ENCODE measurements around the gene PLCL1. TPM values are rescaled to one million over a fixed set of nuclear protein-coding genes. Genes with fewer than 3 reads are reported as not detected.

PLCL1 gene
- total and polyA plus RNA-seq, 10 of the 15 experiments (the other 5 are each of a cell fraction or from before 2014, with no cell fraction given), result 0.03 to 1.5 (median 0.22) TPM

GRCh38 chr2:197884252-197884651, 79.9 kb downstream of the PLCL1 start (continued):
- no peak for TF ChIP-seq MLLT1 (IDR thresholded peaks at IDR 0.05)
- TF ChIP-seq MTA2 (IDR thresholded peaks at IDR 0.05; ENCODE audit: low read depth), result no peak
- TF ChIP-seq PML (IDR thresholded peaks at IDR 0.05; ENCODE audit: low read length), result no peak
- TF ChIP-seq NRF1 (conservative IDR thresholded peaks at IDR 0.05; ENCODE audit: low read depth, low read length), result no peak

- Histone ChIP-seq H3K9me3 (replicated peaks; ENCODE audit: control insufficient read depth, insufficient read depth, low read length) (no peaks in the 10 kb centered on the region), H3K27me3 (replicated peaks in 1 of 2; ENCODE audit: control insufficient read depth in 2 of 2, insufficient read depth in 2 of 2, low read length in 1 of 2) (no peaks in the 10 kb centered on the region), H2AFZ (ENCODE audit: control insufficient read depth, low read depth, low read length) (no peak overlapping the region), H4K20me1 (ENCODE audit: control insufficient read depth, insufficient read depth) (no peaks in the 10 kb centered on the region), H3K4me1 (ENCODE audit: control insufficient read depth, insufficient read depth, low read length) (peaks cover 4% of the 10 kb centered on the region), H3K79me2 (ENCODE audit: control insufficient read depth, insufficient read depth, low read length) (no peaks in the 10 kb centered on the region), H3K9ac (ENCODE audit: control insufficient read depth, insufficient read depth, low read length) (no peak overlapping the region), H3K36me3 (ENCODE audit: control insufficient read depth in 2 of 2, insufficient read depth in 2 of 2, low read length in 1 of 2) (no peaks in the 10 kb centered on the region), H3K4me2 (ENCODE audit: control insufficient read depth, insufficient read depth) (no peak overlapping the region), H3K27ac (ENCODE audit: control insufficient read depth, insufficient read depth) (no peak overlapping the region), H3K4me3 (no peak overlapping the region)
- ChIA-PET CTCF (interaction anchor here (1.3 kb wide), 1 partner anchor 9 kb away, joined by 6 read pairs; no protein-coding TSS in a partner anchor), RAD21 (ENCODE audit: unreplicated experiment) (no interaction called here), SMC1A (ENCODE audit: uncharacterized antibody, unreplicated experiment) (interaction anchor here (0.7 to 1.3 kb wide), 6 partner anchors 9 to 118 kb away, joined by 3 to 8 read pairs (median 4); no protein-coding TSS in a partner anchor), POLR2A (interaction anchor here (0.9 to 1.2 kb wide), 2 partner anchors 9 to 47 kb away, joined by 3 read pairs; no protein-coding TSS in a partner anchor)
- no TSS peak for BruUV-seq (replicated peaks)
- intact Hi-C loops (cut with micrococcal nuclease; ENCODE audit: unreplicated experiment), result no loop called here
- ATAC-seq (no peak), DNase-seq (ENCODE audit: low read depth, low spot score) (no peak), FAIRE-seq (no peak)
- WGBS (ENCODE audit: insufficient coverage, insufficient replicate concordance, low lambda C conversion rate, missing lambda C conversion rate), result 41% methylated on average over 3 of the region's 3 CpGs
- no peak for TF ChIP-seq ZBED1 (IDR thresholded peaks at IDR 0.05; ENCODE audit: borderline replicate concordance)
- in situ Hi-C loops (cut with MboI), result no loop called here
Measured at GRCh38 chr2:197885126-197885525, 80.7 kb downstream of the PLCL1 start.
